ENCODE measurements around the gene TXNRD3.

Gene TXNRD3

GRCh38 chr3:126668450-126669401 lies 13.8 kb upstream of the TXNRD3 start:
- Histone ChIP-seq H3K4me1 (no peaks in the 10 kb centered on the region), H3K27ac (no peak overlapping the region), H3K27me3 (peaks cover 0 to 19% of the 10 kb centered on the region in 2 donors), H3K4me3 (no peak overlapping the region), H3K36me3 (no peaks in the 10 kb centered on the region), H3K9me3 (no peaks in the 10 kb centered on the region)
- no peak for TF ChIP-seq CTCF (IDR thresholded peaks at IDR 0.05)
- no peak for DNase-seq
- intact Hi-C loops (cut with DNase I; ENCODE audit: low total_unique reads), result no loop called here

- TF ChIP-seq CTCF (IDR thresholded peaks at IDR 0.05), result no peak
- Histone ChIP-seq H3K4me1 (no peaks in the 10 kb centered on the region), H3K9me3 (no peaks in the 10 kb centered on the region), H3K27ac (no peak overlapping the region), H3K4me3 (no peak overlapping the region), H3K36me3 (no peaks in the 10 kb centered on the region), H3K27me3 (peaks cover 0 to 27% of the 10 kb centered on the region in 2 donors)
- DNase-seq, result no peak
- intact Hi-C loops (cut with DNase I; ENCODE audit: low total_unique reads), result no loop called here
Measured at GRCh38 chr3:126667631-126668449, 12.9 kb upstream of the TXNRD3 start.

GRCh38 chr3:126666658-126667528 lies 12.0 kb upstream of the TXNRD3 start:
- Histone ChIP-seq H3K4me1 (no peaks in the 10 kb centered on the region), H3K27me3 (peaks cover 0 to 29% of the 10 kb centered on the region in 2 donors), H3K9me3 (no peaks in the 10 kb centered on the region), H3K4me3 (no peak overlapping the region), H3K27ac (no peak overlapping the region), H3K36me3 (no peaks in the 10 kb centered on the region)
- intact Hi-C loops (cut with DNase I; ENCODE audit: low total_unique reads), result no loop called here
- TF ChIP-seq CTCF (IDR thresholded peaks at IDR 0.05), result no peak
- DNase-seq, result no peak

- no peak for DNase-seq
- H3K36me3 ChIP-seq, result no peaks in the 10 kb centered on the region
- intact Hi-C loops (cut with DNase I; ENCODE audit: low total_unique reads), result no loop called here
- H3K9me3 ChIP-seq, result no peaks in the 10 kb centered on the region
- no peaks in the 10 kb centered on the region for H3K4me1 ChIP-seq
- no peak for TF ChIP-seq CTCF (IDR thresholded peaks at IDR 0.05)
- no peak overlapping the region for H3K27ac ChIP-seq
- H3K4me3 ChIP-seq, result no peak overlapping the region
- H3K27me3 ChIP-seq, result peaks cover 0 to 37% of the 10 kb centered on the region in 2 donors
Measured at GRCh38 chr3:126665959-126666657, 11.2 kb upstream of the TXNRD3 start.

All from tibial artery (tissue), 4 donors.